ENCODE results near the gene CBLIF. TPM values are rescaled to one million over a fixed set of nuclear protein-coding genes. Genes with fewer than 3 reads are reported as not detected.
"Not testable (repeated sequence)": the region's sequence is repeated elsewhere in the genome, so short reads cannot be mapped to it uniquely, and the experiment has no call there.

Gene CBLIF
- not detected for total RNA-seq
- under 1 TPM in 1 of 6 donors, not detected in 5; 0.24 TPM for polyA plus RNA-seq (ENCODE audit: insufficient read length in 6 of 6)
- long read RNA-seq, donor 1, result 0 reads
- long read RNA-seq, donor 2, result 0 reads
- long read RNA-seq, donor 3, result 0 reads
- long read RNA-seq, donor 4, result 0 reads
- long read RNA-seq, donor 5, result 0 reads
- long read RNA-seq, donor 6, result 0 reads
- long read RNA-seq, donor 7, result 0 reads
- long read RNA-seq, donor 8, result 0 reads
- long read RNA-seq, donor 9, result 0 reads
- long read RNA-seq, donor 10, result 0 reads
- long read RNA-seq, donor 11, result 0 reads
- long read RNA-seq, donor 12, result 0 reads

DNA sequence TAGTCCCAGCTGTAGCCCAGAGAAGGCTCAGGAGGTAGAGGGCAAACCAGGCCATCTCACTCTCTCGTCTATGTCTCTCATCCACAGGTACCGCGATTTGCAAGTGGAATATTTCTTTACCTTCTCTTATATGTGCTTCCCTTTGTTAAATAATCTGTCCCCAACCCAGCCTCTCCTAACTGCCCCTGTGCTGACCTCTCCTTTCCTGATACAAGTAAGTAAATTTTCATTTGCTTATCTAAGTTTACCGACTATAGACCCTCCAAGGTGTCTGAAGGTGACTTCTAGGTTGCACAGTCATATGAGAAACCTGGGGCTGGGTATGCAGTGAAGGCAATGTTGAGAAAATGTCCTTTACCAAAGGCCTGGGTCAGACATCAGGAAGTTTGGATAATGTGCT, at the start of gene CBLIF:
Gene CBLIF, minus strand, starts transcription at position 101 of the 400 bp plus-strand sequence. Its CDS starts 46 bp downstream, at position 55.
- DNase-seq (no peak), ATAC-seq (no peak)
- no peaks in the 10 kb centered on the region for H3K9me3 ChIP-seq
- no peaks in the 10 kb centered on the region for H3K27me3 ChIP-seq
- H3K27ac ChIP-seq, result no peak within 1 kb of the TSS
- intact Hi-C loops (cut with DNase I), result no loop called here
- no peak within 1 kb of the TSS for H3K4me3 ChIP-seq
- H3K36me3 ChIP-seq, result no peaks in the 10 kb centered on the region
- TF ChIP-seq CTCF (IDR thresholded peaks at IDR 0.05), result no peak
- no peaks in the 10 kb centered on the region for H3K4me1 ChIP-seq

- no peak for TF ChIP-seq CTCF (IDR thresholded peaks at IDR 0.05)
- Histone ChIP-seq H3K36me3 (no peaks in the 10 kb centered on the region), H3K4me3 (no peak overlapping the region), H3K4me1 (no peaks in the 10 kb centered on the region), H3K27ac (no peak overlapping the region), H3K9me3 (peaks cover 0 to 24% of the 10 kb centered on the region in 2 donors), H3K27me3 (no peaks in the 10 kb centered on the region)
- ATAC-seq, result no peak
- intact Hi-C loops (cut with DNase I), result no loop called here
- no peak for DNase-seq
These were observed 49.3 kb upstream of the CBLIF start for GRCh38 chr11:59894616-59895015.

- DNase-seq (no peak), ATAC-seq (no peak)
- intact Hi-C loops (cut with DNase I), result no loop called here
- H3K9me3 ChIP-seq, result peaks cover 0 to 37% of the 10 kb centered on the region in 2 donors
- no peaks in the 10 kb centered on the region for H3K27me3 ChIP-seq
- no peaks in the 10 kb centered on the region for H3K36me3 ChIP-seq
- no peak for TF ChIP-seq CTCF (IDR thresholded peaks at IDR 0.05)
- no peak overlapping the region for H3K4me3 ChIP-seq
- H3K27ac ChIP-seq, result no peak overlapping the region
- H3K4me1 ChIP-seq, result no peaks in the 10 kb centered on the region
These were observed 46.5 kb upstream of the CBLIF start for GRCh38 chr11:59891781-59892181.

DNA sequence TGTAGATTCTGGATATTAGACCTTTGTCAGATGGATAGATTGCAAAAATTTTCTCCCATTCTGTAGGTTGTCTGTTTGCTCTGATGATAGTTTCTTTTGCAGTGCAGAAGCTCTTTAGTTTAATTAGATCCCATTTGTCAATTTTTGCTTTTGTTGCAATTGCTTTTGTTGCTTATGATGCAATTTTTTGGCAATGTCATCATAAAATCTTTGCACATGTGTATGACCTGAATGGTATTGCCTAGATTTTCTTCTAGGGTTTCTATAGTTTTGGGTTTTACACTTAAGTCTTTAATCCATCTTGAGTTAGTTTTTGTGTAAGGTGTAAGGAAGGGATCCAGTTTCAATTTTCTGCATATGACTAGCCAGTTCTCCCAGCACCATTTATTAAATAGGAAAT, 41.9 kb upstream of the CBLIF start:
- H3K4me3 ChIP-seq; H3K27me3 ChIP-seq; H3K27ac ChIP-seq; DNase-seq; H3K36me3 ChIP-seq; ATAC-seq; intact Hi-C loops (cut with DNase I); H3K4me1 ChIP-seq: not testable (repeated sequence)
- H3K9me3 ChIP-seq, result peaks cover 0 to 48% of the 10 kb centered on the region in 2 donors

- Histone ChIP-seq H3K27ac (no peak overlapping the region), H3K9me3 (peaks cover 0 to 23% of the 10 kb centered on the region in 2 donors), H3K4me1 (no peaks in the 10 kb centered on the region), H3K27me3 (no peaks in the 10 kb centered on the region), H3K4me3 (no peak overlapping the region), H3K36me3 (no peaks in the 10 kb centered on the region)
- intact Hi-C loops (cut with DNase I), result no loop called here
- ATAC-seq (no peak), DNase-seq (no peak)
- no peak for TF ChIP-seq CTCF (IDR thresholded peaks at IDR 0.05)
These were observed 38.3 kb upstream of the CBLIF start for GRCh38 chr11:59883597-59883996.

- TF ChIP-seq CTCF (IDR thresholded peaks at IDR 0.05), result no peak
- Histone ChIP-seq H3K9me3 (no peaks in the 10 kb centered on the region), H3K4me1 (no peaks in the 10 kb centered on the region), H3K36me3 (no peaks in the 10 kb centered on the region), H3K27me3 (no peaks in the 10 kb centered on the region), H3K4me3 (no peak overlapping the region), H3K27ac (no peak overlapping the region)
- ATAC-seq (no peak), DNase-seq (no peak)
- intact Hi-C loops (cut with DNase I), result no loop called here
These were observed 34.3 kb upstream of the CBLIF start for GRCh38 chr11:59879567-59879966.
